ENCODE measurements around the gene KCND3.

KCND3 gene

DNA sequence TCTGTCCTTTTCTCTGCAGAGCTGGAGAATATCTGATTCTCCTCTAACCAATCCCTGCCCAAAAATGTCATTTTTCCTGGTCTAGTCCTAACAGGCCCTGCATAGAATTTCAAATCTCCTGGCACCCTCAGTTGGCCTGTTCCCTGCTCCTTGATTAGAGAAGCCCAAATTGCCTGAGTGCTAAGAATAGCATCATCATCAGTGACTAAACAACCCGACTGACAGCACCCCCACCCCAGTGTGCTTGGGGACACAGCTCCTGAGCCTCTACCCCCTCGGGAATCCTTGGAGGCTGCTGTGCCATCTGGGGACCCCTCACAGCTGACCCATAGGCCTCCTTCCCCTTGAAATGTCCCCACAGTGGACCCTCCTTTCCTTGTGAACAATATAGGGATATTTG lies 139.4 kb downstream of the KCND3 start:
- no peak for DNase-seq (ENCODE audit: low read depth)
- no peak overlapping the region for H3K4me3 ChIP-seq (ENCODE audit: low read depth, low read length)
- TF ChIP-seq, protein P1, sequence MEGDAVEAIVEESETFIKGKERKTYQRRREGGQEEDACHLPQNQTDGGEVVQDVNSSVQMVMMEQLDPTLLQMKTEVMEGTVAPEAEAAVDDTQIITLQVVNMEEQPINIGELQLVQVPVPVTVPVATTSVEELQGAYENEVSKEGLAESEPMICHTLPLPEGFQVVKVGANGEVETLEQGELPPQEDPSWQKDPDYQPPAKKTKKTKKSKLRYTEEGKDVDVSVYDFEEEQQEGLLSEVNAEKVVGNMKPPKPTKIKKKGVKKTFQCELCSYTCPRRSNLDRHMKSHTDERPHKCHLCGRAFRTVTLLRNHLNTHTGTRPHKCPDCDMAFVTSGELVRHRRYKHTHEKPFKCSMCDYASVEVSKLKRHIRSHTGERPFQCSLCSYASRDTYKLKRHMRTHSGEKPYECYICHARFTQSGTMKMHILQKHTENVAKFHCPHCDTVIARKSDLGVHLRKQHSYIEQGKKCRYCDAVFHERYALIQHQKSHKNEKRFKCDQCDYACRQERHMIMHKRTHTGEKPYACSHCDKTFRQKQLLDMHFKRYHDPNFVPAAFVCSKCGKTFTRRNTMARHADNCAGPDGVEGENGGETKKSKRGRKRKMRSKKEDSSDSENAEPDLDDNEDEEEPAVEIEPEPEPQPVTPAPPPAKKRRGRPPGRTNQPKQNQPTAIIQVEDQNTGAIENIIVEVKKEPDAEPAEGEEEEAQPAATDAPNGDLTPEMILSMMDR (IDR thresholded peaks at IDR 0.05; ENCODE audit: low read depth, low read length): no peak
- TF ChIP-seq, protein P2, sequence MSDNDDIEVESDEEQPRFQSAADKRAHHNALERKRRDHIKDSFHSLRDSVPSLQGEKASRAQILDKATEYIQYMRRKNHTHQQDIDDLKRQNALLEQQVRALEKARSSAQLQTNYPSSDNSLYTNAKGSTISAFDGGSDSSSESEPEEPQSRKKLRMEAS (IDR thresholded peaks at IDR 0.05; ENCODE audit: low read depth, low read length): no peak
- no peak for TF ChIP-seq POLR2A (IDR thresholded peaks at IDR 0.05; ENCODE audit: extremely low read depth, insufficient read length)
- TF ChIP-seq MYC (IDR thresholded peaks at IDR 0.05; ENCODE audit: low read depth, low read length): no peak

DNA sequence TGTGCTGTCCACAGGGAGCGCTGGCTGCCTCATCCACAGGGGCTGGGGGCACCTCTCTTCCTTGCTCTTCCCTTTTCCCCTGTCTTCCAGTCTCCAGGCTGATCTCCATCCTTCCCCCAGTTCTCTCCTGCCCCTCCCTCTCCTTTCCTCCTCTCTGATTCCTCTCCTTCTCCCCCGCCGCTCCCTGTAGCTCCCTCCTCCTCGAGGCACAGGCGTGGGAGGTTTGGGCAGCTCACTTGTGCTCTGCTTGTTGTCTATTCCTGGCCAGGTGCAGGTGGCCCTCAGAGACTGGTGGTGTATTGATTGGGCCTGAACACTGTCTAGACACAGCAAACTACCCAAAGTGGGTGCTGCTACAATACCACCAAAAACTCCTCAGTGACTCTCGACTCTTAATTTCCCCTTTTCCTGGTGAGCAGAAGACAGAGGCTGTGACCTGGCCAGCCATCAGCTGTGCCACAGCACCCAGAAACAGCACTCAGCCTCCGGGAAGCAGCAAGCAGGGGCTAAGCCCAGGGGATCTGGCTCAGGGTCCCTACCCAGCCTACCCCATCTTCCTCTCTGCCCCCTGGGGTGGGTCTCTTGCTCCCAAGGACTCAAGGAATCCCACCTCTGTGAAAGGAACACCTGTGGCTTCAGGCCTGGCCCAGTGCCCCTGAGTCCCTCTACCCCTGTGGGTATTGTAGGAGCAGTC lies 140.5 kb downstream of the KCND3 start:
- DNase-seq (ENCODE audit: low read depth): no peak
- no peak overlapping the region for H3K4me3 ChIP-seq (ENCODE audit: low read depth, low read length)
- TF ChIP-seq, protein P2 (IDR thresholded peaks at IDR 0.05; ENCODE audit: low read depth, low read length): no peak
- TF ChIP-seq, protein P1 (IDR thresholded peaks at IDR 0.05; ENCODE audit: low read depth, low read length): no peak
- no peak for TF ChIP-seq POLR2A (IDR thresholded peaks at IDR 0.05; ENCODE audit: extremely low read depth, insufficient read length)

DNA sequence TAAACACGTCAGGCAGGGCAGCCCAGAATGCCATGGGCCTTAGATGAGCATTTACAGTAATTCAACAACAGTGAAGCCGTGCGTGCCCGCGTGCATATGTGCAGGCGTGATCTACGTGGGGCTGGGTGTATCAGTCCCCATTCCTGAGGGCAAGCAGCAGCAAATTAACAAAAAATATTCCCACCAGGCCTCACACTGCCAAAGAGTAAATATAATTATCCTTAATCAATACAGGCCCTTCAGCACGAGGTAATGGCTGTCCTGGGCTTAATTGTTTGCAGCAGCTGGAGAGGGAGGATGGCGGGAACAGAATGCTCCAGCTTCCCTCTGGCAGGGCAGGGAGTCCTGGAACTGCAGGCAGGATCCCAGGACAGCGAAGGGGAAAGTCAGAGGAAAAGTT lies 142.0 kb downstream of the KCND3 start:
- no peak overlapping the region for H3K4me3 ChIP-seq (ENCODE audit: low read depth, low read length)
- no peak for DNase-seq (ENCODE audit: low read depth)
- TF ChIP-seq, protein P2 (IDR thresholded peaks at IDR 0.05; ENCODE audit: low read depth, low read length): no peak
- TF ChIP-seq POLR2A (IDR thresholded peaks at IDR 0.05; ENCODE audit: extremely low read depth, insufficient read length) (no peak), MYC (IDR thresholded peaks at IDR 0.05; ENCODE audit: low read depth, low read length) (no peak)
- TF ChIP-seq, protein P1 (IDR thresholded peaks at IDR 0.05; ENCODE audit: low read depth, low read length): no peak

DNA sequence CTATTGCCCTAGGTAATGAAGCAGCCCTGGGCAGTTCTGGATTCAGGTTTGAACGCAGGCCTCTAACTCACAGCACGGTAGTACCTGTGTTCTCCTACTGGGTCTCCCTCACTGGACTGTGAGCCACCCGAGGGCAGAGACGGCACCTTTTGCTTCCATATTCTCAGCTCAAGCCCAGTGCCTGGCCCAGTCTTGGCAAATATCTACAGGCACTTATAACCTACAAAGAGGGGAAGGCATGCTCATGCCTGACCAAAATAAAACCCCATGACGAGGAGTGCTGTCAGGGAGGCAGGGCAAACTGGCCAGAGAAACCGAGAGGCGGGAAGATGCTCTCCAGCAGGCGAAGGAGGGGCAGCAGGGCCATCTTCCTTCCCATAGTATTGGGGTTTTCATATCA lies 142.6 kb downstream of the KCND3 start:
- no peak overlapping the region for H3K4me3 ChIP-seq (ENCODE audit: low read depth, low read length)
- no peak for DNase-seq (ENCODE audit: low read depth)
- TF ChIP-seq MYC (IDR thresholded peaks at IDR 0.05; ENCODE audit: low read depth, low read length): no peak
- TF ChIP-seq POLR2A (IDR thresholded peaks at IDR 0.05; ENCODE audit: extremely low read depth, insufficient read length): no peak
- TF ChIP-seq, protein P2 (IDR thresholded peaks at IDR 0.05; ENCODE audit: low read depth, low read length): no peak
- TF ChIP-seq, protein P1 (IDR thresholded peaks at IDR 0.05; ENCODE audit: low read depth, low read length): no peak

DNA sequence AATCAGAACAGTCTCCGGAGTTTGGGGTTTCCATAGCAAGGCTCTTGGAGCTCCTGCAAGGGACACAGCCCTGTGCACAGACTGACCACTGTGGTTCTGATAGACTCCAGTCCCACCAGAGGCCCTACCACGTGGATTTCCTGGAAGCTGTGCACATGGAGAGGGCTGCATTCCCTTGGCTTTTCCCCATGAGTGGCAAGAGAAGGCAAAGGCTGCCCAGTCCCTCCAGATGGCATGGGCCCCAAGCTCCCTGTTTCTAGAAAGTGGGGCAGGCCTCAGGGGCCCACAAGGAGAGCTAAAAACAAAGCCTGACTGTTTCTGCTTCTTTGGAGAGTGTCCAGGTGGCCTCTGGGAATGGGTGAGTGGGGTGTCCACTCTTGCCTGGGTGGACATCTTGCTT lies 146.3 kb downstream of the KCND3 start:
- H3K4me3 ChIP-seq (ENCODE audit: low read depth, low read length): no peak overlapping the region
- no peak for DNase-seq (ENCODE audit: low read depth)
- TF ChIP-seq, protein P1 (IDR thresholded peaks at IDR 0.05; ENCODE audit: low read depth, low read length): no peak
- TF ChIP-seq, protein P2 (IDR thresholded peaks at IDR 0.05; ENCODE audit: low read depth, low read length): no peak
- TF ChIP-seq POLR2A (IDR thresholded peaks at IDR 0.05; ENCODE audit: extremely low read depth, insufficient read length): no peak
- no peak for TF ChIP-seq MYC (IDR thresholded peaks at IDR 0.05; ENCODE audit: low read depth, low read length)

Data from NB4 (cell line).